GM21390 (cell line): ENCODE measurements around the gene TMCC2.
"Not testable (repeated sequence)": the region's sequence is repeated elsewhere in the genome, so short reads cannot be mapped to it uniquely, and the experiment has no call there.

Experiments used
- ATAC-seq: cut with Tn5 transposase; IDR thresholded peaks from one replicate; pipeline ENCODE4 v1.9.1; 2021; ENCODE audit not compliant: unreplicated experiment

Gene TMCC2

GRCh38 chr1:205275133-205275532, 47.4 kb downstream of the TMCC2 start:
- ATAC-seq, result no peak

- ATAC-seq, result no peak
Observed at GRCh38 chr1:205275916-205276688, 48.4 kb downstream of the TMCC2 start.

- no peak for ATAC-seq
Observed at GRCh38 chr1:205276689-205277065, 48.9 kb downstream of the TMCC2 start.

GRCh38 chr1:205279986-205280385, 52.2 kb downstream of the TMCC2 start:
- ATAC-seq, result no peak

GRCh38 chr1:205280666-205281395, 53.1 kb downstream of the TMCC2 start:
- not testable (repeated sequence) for ATAC-seq

GRCh38 chr1:205283270-205284147, 55.8 kb downstream of the TMCC2 start:
- ATAC-seq, result no peak

- no peak for ATAC-seq
Observed at GRCh38 chr1:205284420-205285144, 56.8 kb downstream of the TMCC2 start.

GRCh38 chr1:205285381-205286101, 57.8 kb downstream of the TMCC2 start:
- no peak for ATAC-seq

- no peak for ATAC-seq
Observed at GRCh38 chr1:205286335-205286950, 58.7 kb downstream of the TMCC2 start.

- ATAC-seq, result no peak
Observed at GRCh38 chr1:205287076-205287475, 59.3 kb downstream of the TMCC2 start.

- ATAC-seq, result peak; percentile 81
Observed at GRCh38 chr1:205287767-205288559, 60.2 kb downstream of the TMCC2 start.

- ATAC-seq, result no peak
Observed at GRCh38 chr1:205291596-205291995, 63.9 kb downstream of the TMCC2 start.

GRCh38 chr1:205293350-205294074, 65.8 kb downstream of the TMCC2 start:
- no peak for ATAC-seq

- ATAC-seq, result no peak
Observed at GRCh38 chr1:205294175-205294917, 66.6 kb downstream of the TMCC2 start.

GRCh38 chr1:205294934-205295333, 67.2 kb downstream of the TMCC2 start:
- ATAC-seq, result no peak

GRCh38 chr1:205296154-205296553, 68.4 kb downstream of the TMCC2 start:
- ATAC-seq, result no peak

GRCh38 chr1:205297546-205298177, 69.9 kb downstream of the TMCC2 start:
- ATAC-seq, result not testable (repeated sequence)
